NCI-H2107 (cell line): ENCODE measurements around the gene CDON.
"Not testable (repeated sequence)": the region's sequence is repeated elsewhere in the genome, so short reads cannot be mapped to it uniquely, and the experiment has no call there.

Source experiments
- DNase-seq: peaks from one replicate; lab custom pipeline; 2025; lab: John Stamatoyannopoulos, UW

CDON gene

DNA sequence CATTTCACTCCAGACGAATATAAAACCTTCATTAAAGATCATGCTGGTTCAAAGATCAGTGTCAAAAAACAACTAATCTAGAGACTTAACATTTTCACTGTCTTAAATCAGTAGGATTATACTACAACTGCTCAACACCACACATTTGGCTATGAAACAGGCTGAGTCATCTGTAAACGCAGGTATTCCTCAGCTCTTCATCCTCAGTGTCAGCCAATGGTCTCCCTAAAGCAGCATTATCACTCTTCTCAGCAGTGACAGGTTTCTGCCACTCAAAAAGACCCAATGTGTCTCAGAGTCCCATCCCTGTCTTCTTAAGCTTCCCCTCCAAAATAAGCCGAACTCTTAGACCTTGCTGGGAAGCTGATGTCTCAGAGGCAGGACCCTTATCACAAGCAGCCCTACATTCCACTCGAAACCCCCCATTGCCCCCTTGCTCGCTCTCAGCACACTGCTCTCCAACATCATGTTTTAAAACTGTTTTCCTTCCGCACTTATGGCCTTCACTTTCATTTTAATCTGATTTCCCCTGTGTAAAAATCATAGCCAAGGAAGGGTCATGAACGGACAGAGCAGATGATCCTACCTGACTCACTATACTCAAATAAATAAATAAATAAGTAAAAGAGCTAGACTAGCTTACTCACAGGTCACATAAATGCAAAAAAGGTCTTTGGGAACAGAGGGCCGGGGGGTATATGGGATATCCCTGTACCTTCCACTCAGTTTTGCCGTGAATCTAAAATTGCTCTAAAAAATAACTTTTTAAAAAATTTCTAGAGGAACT, 23.0 kb downstream of the CDON start:
- DNase-seq: no peak

DNA sequence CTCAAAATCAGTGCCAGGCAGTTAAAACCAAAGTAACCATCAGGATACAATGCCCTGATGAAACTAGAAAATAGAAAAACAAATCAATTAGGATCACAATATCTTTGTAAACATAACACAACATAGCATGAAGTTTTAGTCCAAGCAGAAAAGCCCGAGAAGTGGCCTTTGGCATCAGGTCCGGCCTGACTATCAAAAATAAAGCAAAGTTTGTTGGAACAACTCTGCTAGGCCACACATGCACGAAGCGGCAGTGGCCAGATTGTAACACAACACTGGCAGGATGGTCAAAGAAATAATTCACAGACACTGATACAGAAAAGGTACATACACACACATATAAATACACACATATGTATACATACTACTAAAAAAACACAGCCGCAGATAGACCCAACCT, 26.9 kb downstream of the CDON start:
- no peak for DNase-seq

DNA sequence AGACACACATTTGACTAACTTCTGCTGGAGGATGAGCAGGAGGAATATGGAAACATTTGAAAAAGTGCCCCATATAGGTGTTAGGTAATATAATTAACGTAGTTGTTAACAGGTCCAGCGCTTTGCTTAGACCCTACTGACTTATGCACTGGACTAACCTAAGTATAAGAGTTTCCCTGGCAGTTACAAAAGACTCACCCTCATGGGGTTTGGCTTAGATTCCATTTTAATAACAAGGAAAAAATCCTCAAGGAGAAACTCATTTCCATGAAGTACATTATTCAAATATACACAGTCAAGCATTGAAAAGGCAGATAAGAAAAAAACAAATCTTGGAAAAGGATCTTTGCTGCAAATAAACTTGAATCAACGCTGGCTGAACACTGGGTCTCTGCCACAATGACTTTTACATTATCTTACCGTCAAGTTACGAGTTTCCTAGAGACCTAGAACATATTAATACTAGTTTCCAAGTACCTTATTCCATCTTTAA, 27.7 kb downstream of the CDON start:
- no peak for DNase-seq

DNA sequence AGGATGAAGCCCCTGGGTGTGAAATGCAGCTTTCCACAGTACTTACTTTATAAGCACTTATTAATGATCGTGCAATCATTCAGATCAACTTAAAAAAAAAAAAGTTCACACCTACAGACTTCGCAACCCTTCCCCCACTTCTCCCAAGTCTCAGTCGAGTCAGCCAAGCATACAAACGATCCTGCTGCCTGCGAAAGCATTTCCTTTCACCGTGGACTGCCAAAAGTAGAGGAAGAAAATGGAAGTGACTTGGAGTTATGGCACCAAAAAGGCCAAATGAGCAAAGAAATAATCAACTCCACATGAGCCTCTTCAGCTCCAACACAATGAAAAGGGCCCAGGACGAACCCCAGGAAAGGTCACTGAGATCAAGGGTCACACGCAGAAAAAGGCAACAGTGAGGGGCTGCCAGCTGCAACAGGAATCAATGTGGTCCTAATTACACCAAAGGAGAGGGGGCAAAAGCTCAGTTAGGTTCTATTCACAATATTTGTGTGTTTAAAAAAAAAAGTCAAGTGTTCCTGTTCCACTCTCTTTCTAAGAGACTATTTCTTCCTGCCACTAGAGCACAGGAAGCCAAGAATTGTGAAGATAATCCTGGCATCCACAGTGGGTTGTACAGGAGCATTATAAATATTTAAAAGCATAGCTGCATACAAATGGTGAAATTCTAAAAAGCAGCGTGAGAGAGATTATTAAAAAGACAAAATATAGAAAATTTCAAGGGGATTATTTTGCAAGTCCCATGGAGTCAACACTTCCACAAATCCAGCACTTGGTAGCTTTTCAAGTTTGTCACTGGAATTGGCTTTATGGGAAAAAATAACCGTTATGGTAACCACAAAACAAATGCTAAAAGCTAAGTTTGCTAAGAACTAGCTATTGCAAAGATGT, 28.4 kb downstream of the CDON start:
- DNase-seq: no peak

DNA sequence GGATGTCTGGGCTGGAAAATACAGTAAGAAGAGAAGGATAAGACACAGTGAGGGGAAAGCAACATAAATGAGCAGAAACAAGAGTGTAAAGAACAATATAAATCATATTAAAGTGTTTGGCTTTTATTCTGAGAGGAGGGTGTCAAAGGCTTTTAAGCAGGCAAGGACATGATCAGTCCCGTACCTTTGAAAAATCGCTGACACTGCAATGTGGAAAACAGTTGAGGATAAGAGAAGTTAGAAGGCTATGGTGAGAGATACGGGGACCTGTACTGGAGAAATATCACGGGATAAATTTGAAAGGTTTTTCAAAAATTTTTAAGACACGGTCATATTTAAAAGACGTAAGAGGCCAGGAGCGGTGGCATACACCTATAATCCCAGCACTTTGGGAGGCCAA, 30.3 kb downstream of the CDON start:
- no peak for DNase-seq

DNA sequence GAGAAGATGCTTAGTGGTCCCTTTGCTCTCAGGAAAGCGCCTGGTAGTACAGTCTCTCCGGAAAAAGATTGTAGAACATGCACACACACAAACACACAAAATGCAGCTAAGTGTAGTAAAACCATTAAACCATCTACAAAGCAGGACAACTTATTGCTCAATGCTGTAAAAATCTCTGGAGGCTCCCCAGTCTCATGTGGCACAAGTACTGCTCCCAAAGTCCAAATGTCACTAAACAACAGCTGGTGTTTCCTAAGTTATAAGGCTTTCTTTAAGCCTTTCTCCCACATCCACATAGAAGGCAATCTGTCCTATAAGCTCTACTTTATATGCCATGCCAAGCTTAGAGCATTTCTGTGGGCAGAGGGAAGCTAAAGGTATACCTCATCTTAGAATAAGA, 32.9 kb downstream of the CDON start:
- DNase-seq: no peak

DNA sequence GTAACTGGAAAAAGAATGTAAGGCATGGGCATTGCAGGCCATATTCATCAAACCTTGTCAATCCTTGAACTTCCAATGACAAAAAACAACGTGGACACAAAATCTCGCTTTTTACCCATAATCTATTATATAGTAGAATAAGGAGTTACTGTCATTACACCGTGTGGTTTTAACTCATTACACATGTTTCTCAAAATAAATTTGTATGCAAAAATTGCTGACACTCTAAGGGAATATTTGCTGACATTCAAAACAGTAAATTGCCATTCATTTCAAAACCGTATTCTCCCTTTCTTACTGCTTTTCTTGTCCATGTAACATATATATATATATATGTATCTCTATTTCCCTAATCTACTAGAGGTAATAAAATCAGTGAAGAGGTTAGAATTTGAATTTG, 33.4 kb downstream of the CDON start:
- DNase-seq: no peak

DNA sequence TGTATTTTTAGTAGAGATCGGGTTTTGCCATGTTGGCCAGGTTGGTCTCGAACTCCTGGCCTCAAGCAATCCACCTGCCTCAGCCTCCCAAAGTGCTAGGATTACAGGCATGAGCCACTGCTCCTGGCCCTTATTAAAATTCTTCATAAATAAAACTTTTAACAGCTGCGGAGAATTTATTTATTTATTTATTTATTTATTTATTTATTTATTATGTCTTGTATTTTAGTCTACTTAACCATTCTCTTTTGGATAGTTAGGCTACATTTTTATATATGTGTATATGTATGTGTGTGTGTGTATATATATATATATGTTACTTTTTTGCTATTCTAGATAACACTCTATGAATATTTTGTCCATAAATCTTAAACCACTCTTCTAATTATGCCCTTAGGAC, 34.1 kb downstream of the CDON start:
- DNase-seq: not testable (repeated sequence)

DNA sequence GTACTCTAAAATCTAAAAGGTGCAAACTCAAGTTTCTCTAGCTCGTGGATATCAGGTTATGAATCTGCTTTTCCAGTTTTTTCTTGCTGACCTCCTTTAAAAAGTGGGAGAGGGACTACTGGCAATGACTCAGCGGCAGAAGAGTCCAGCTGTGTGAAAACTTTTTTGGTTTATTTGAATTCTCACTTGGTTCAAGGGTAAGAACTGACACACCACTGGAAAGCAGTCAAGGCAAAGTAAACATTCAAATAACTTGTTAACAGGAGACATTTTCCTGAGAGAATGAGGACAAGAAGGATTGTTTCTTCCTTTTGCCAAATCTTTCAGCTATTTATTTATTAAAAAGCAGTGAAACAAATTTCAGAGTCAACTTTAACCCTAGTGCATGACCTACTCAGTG, 36.1 kb downstream of the CDON start:
- DNase-seq: no peak

DNA sequence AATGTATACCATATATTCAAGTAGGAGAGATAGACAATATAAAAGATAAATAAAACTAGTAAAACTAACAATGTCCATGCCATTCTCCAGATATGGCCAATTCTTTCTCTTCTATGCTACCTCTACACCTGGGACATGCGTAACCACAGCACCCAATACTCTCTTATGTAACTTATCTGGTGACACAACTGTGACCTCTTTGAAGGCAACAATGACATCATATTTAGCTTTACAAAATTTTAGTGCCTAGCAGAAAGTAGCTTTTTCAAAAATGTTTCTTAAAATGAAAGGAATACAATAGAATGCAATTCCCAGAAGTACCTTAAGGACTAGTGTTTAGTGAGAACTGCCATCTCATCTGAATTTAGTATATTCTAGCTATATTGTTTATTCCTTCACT, 36.8 kb downstream of the CDON start:
- DNase-seq: no peak

DNA sequence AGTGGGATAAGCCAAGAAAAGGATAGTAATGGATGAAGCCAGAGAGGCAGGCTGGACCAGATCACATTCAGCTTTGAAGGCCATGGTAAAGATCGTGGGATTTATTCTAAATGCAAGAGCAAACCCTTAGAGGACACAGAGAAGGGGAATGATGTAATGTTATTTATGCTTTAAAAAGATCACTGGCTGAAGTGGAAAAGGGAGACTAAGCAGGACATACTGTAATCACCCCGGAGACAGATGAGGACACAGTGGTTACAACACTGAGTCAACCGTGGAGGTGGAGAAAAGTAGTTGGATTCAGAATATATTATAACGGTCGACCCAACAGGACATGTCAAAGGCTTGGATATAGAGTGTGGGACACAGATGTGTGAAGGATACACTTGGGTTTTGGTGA, 38.5 kb downstream of the CDON start:
- DNase-seq: no peak

DNA sequence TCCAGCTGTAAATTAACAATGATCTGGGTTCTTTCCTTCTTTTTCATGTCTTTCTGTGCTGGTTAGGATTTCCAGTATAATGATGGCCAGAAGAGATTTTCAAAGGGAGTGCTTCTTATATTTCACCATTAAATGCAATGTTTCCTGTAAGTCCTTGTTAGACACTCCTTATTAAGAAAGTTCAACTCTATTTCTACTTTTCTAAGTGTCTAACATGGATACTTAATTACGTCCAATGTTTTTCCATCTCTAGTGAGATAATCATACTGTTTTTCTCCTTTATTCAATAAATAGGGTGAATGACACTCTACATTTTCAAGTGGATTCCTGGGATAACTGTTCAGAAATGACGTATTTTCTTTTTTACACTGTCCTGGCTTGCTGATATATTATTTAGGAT, 49.8 kb downstream of the CDON start:
- no peak for DNase-seq

DNA sequence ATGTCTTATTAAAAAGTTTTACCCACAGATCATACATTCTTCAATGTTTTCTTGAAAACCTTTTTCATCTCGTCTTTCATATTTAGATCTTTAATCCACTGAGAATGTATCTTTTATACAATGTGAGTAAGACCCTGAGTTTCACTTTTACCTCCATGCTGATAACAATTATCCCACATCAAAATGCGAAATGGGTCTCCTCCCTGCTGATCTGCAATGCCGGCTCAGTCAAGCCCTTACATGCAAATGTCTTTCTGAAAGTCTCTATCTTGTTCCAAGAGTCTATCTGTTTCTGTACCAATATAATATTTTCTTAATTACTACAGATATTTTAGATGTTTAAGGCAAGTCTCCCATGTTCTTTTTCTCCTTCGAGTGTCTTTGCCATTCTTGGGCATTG, 50.9 kb downstream of the CDON start:
- DNase-seq: no peak

DNA sequence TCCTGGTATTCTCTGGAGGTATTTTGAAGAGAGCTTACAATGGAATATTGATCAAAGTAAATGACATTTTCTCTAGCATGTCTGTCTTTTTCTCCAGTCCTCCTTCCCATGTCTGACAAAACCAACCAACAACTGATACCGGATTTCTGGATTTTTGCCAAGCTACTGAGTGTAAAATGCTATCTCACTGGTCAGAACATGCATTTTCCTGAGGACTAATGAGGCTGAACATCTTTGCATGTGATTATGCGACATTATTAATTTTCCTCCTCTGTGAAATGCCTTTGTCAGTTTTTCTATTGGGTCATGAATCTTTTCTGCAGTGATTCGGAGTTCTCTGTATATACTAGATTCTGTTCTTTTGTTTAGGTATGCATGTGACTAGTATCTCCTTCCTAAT, 51.4 kb downstream of the CDON start:
- DNase-seq: no peak

DNA sequence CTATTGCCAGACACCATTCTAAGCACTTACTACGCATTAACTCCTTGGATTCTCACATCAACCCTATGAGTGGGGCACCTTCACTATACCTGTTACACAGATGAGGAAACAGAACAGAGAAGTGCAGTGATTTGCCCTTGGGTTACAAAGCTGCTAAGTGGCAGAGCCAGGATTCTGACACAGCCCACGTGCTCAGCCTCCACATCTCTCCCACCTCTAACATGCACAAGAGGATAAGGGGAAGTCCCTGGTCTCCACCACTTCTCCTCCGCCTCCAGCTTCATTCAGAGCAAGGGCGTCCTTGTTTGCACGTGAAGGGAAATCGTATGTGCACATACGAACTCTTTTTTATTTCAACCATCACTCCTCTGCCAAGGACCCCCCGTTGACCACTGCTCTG, 53.7 kb downstream of the CDON start:
- DNase-seq: no peak

DNA sequence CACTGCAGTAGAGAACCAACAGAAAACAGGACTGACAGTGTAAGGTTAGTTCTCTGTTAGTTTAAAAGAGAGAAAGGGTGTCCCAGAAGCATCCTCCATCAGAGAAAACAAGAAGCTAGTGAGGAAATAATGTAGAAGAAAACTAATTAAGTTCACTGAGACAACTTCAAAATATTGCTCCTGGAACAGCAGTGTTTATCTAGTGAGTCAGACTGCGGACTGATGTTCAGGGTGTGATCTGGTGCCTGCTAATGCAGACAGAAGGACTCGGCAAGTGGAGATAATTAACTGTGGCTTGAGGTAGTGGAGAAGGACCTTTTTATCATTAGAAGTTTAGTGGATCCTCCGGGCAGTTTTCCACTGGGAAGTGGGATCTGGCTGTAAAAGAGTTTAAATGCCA, 55.4 kb downstream of the CDON start:
- no peak for DNase-seq

DNA sequence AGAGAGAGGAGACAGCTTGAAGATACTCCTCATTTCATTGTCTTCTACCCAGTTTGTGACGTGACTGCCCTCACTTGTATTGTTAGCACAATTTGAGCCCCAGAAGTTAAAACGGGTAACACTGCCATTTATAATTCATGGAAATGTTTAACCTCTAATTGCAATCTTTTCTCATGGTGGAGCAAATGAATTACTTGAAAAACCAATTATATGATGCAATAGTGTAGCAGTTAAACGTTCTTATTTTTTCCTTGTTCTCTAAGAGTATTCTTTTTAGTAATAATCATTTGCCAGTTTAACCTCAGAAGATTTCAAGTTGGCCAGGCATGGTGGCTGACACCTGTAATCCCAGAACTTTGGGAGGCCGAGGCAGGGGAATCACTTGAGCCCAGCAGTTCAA, 56.6 kb downstream of the CDON start:
- DNase-seq: no peak

DNA sequence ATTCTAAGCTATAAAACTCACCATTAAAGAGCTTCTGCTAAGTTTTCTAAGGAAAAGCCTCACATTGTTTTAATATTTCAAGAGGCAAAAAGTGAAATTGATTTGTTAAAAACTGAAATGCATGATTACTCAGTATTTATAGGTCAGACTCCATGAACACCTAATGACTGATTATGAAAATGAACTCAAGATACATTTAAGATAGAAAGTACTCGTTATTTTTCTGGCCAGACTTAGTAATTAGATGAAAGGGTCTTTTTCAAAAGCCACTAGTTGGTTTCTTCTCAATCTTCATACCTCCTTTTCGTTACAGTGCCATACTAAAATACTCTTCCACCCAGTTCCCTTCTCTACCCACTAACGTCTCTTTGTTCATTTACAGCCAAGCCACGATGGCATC, 60.5 kb downstream of the CDON start:
- no peak for DNase-seq

DNA sequence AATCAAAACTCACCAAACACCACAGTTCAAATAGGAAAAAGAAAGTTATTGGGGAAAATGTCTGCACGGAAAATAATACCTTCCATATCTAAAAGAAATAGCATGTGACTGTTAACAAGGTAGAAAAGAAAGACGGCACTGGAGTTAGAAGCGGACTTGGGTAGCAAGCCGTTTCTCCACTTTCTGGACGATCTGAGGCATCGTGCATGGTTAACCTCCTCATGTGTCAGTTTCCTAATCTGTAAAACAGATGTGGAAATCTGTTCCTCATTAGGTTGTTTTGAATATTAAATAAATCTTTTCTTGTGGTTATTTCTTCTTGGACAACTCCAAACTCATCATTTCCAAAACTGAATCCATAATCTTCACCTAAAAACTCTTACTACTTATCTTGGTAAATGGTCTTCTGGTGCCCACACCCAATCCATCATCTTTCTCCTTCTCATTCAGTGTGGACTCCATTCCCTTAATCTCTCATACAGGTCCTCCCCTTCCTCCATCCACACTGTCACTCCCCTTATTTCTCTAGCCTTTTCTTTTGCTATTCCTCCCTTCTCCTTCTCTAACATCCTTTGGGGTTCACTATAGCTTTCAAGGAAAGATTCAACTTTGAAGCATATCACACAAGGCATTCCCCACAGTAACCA, 63.3 kb downstream of the CDON start:
- no peak for DNase-seq

DNA sequence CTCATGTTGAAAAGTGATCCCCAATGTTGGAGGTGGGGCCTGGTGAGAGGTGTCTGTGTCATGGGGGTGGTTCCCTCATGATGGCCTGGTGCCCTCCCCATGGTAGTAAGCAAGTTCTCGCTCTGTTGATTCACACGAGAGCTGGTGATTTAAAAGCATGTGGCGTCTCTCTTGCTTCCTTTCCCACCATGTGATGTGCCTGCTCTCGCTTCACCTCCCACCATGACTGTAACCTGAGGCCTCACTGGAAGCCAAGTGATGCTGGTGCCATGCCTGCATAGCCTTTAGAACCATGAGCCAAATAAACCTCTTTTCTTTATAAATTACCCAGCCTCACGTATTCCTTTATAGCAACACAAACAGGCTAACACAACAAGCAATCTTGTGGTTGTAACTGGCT, 64.4 kb downstream of the CDON start:
- no peak for DNase-seq

DNA sequence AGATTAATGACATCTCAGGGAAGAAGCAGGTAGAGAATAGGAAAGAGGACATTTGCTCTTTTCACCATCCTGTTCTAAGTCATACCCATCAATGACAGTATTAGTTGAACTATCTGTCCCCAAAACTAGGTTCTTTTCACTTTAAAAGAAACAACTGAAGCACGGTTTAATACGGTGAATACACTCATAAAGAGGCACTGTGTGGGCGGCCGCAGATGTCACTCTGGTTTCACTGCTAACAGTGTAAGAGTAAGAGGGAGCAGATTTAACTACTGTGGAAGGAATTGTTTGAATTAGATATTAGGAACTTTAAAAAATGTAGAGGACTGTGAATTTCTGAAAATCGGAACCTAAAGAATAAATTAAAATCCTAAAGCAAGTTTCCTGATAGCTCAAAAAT, 67.4 kb downstream of the CDON start:
- DNase-seq: no peak

DNA sequence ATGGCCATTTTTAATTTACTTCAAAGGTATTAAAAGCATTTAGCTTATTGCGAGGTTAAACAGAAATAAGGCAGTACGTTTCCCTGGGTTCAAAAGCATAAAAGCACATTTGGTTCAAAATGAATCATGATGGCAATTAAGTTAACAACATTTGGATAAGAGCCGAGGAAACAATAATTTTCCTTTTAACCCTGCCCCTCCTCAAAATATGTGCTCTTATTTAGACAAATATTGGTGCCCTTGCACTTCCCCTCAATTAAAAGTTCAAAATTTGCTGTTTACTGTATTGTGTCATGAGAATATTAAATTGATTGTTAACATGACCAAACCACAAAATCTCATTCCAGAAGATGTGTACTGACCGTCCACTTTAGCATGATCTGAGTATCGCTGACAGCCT, 68.2 kb downstream of the CDON start:
- no peak for DNase-seq

DNA sequence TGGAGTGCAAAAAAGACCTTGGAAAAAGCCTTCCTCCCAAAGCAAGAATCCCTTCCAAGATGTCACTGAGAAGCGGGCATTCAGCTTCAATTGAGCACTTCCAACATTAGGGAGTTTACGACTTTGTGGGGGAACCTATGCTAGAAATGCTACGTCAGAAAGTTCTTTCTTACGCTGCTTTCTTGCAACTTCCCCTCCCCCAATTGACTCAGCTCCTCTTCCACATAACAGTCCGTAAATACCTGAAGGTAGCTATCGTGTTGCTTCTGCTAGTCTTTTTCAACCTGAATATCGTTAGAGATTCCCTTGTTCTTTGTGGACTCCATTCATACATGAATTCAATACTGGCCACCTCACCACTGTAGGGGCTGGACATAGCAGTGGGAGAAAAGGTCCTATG, 69.8 kb downstream of the CDON start:
- no peak for DNase-seq
